GM19467 (cell line): ENCODE results near the gene EIF1.
A peak's percentile ranks its signal among the peaks of the same experiment; 100 is the strongest.

Experiments used
- ATAC-seq: cut with Tn5 transposase; IDR thresholded peaks from one replicate; pipeline ENCODE4 v1.9.1; 2021; ENCODE audit warnings: mild to moderate bottlenecking, moderate library complexity; ENCODE audit not compliant: unreplicated experiment

EIF1 gene

GRCh38 chr17:41734139-41734948 is 45.7 kb downstream of the EIF1 start, which contains the start of gene HAP1:
TSS of gene HAP1 (minus strand) at chr17:41734643. CDS start at chr17:41734634, 9 bp downstream.
- ATAC-seq: no peak

- ATAC-seq: no peak
Measured at GRCh38 chr17:41734949-41735313, 46.2 kb downstream of the EIF1 start.

GRCh38 chr17:41735744-41736143 is 47.1 kb downstream of the EIF1 start:
- ATAC-seq: no peak

GRCh38 chr17:41736983-41737679 is 48.4 kb downstream of the EIF1 start:
- ATAC-seq: no peak

GRCh38 chr17:41737680-41738023 is 49.0 kb downstream of the EIF1 start:
- no peak for ATAC-seq

GRCh38 chr17:41738077-41738800 is 49.6 kb downstream of the EIF1 start:
- peak; percentile 80 for ATAC-seq

- ATAC-seq: no peak
Measured at GRCh38 chr17:41738801-41739112, 50.1 kb downstream of the EIF1 start.

- no peak for ATAC-seq
Measured at GRCh38 chr17:41739661-41740352, 51.1 kb downstream of the EIF1 start.

- no peak for ATAC-seq
Measured at GRCh38 chr17:41740506-41740905, 51.8 kb downstream of the EIF1 start.

GRCh38 chr17:41741709-41742108 is 53.0 kb downstream of the EIF1 start:
- no peak for ATAC-seq
